ENCODE data around the gene GGT7. TPM values are rescaled to one million over a fixed set of nuclear protein-coding genes. Genes with fewer than 3 reads are reported as not detected.

GGT7 gene
- total and polyA plus RNA-seq, 2 of the 4 experiments (the other 2 are of a cell fraction): 3.4 to 25.9 TPM

GRCh38 chr20:34920055-34920454 lies 47.4 kb upstream of the GGT7 start:
- in situ Hi-C loops (cut with MboI; ENCODE audit: low sequenced_read_pairs): no loop called here
- no peak overlapping the region for H3K56ac ChIP-seq (ENCODE audit: extremely low read depth, insufficient read depth, low read length)
- H3K27me3 ChIP-seq (ENCODE audit: control insufficient read depth, insufficient read depth, low read length): no peaks in the 10 kb centered on the region
- H3K23ac ChIP-seq (ENCODE audit: low read depth, low read length): no peak overlapping the region
- no peak overlapping the region for H3K14ac ChIP-seq (replicated peaks; ENCODE audit: low read depth, low read length)
- peak overlapping the region; percentile 15 for H2AK9ac ChIP-seq (replicated peaks; ENCODE audit: low read depth, low read length, poor library complexity)
- H3K18ac ChIP-seq (ENCODE audit: low read depth, low read length): no peak overlapping the region
- dilution Hi-C loops (cut with HindIII; ENCODE audit: low sequenced_read_pairs, unreplicated experiment): no loop called here
- H2BK20ac ChIP-seq (ENCODE audit: low read depth, low read length): no peak overlapping the region
- peaks cover 23% of the 10 kb centered on the region for H3K36me3 ChIP-seq (ENCODE audit: control insufficient read depth, insufficient read depth, low read length)
- no peak overlapping the region for H4K8ac ChIP-seq (ENCODE audit: low read depth in 2 of 2, low read length in 2 of 2)
- H2BK15ac ChIP-seq (ENCODE audit: low read depth, low read length): no peak overlapping the region
- DNase-seq: no peak
- H4K20me1 ChIP-seq (ENCODE audit: insufficient read depth, low read length): no peaks in the 10 kb centered on the region
- TF ChIP-seq MXI1 (IDR thresholded peaks at IDR 0.05; ENCODE audit: borderline replicate concordance, low read depth, low read length): no peak
- TF ChIP-seq POLR2A (IDR thresholded peaks at IDR 0.05; ENCODE audit: low read depth, low read length): no peak
- no peak for TF ChIP-seq RFX5 (IDR thresholded peaks at IDR 0.05; ENCODE audit: low read depth, low read length)
- TF ChIP-seq FOS (IDR thresholded peaks at IDR 0.05; ENCODE audit: low read depth, low read length): no peak
- no peak for TF ChIP-seq MAFK (IDR thresholded peaks at IDR 0.05; ENCODE audit: low read depth, low read length)
- no peak for TF ChIP-seq RAD21 (IDR thresholded peaks at IDR 0.05; ENCODE audit: low read length)
- no peak for TF ChIP-seq SMC3 (IDR thresholded peaks at IDR 0.05; ENCODE audit: low read depth, low read length)
- TF ChIP-seq NFE2L2 (IDR thresholded peaks at IDR 0.05; ENCODE audit: low read depth, low read length): no peak
- no peak for TF ChIP-seq BHLHE40 (IDR thresholded peaks at IDR 0.05; ENCODE audit: low read depth, low read length)
- TF ChIP-seq CHD1 (IDR thresholded peaks at IDR 0.05; ENCODE audit: low read depth, low read length): no peak
- TF ChIP-seq RCOR1 (IDR thresholded peaks at IDR 0.05; ENCODE audit: insufficient replicate concordance, low read length): no peak
- TF ChIP-seq ELK1 (IDR thresholded peaks at IDR 0.05; ENCODE audit: borderline replicate concordance, low read depth, low read length): no peak
- ChIA-PET POLR2A (ENCODE audit: unreplicated experiment) (no interaction called here), CTCF (no interaction called here)
- H4K91ac ChIP-seq (ENCODE audit: insufficient read depth, low read depth, low read length): no peak overlapping the region
- peaks cover 0 to 19% of the 10 kb centered on the region in 2 experiments; a peak in 2 of 4 replicates for H3K79me1 ChIP-seq (ENCODE audit: low read depth in 1 of 2, low read length in 2 of 2)
- intact Hi-C loops (cut with micrococcal nuclease): no loop called here
- no peak overlapping the region for H3K9ac ChIP-seq (ENCODE audit: low read depth, low read length)
- no peak for ATAC-seq (ENCODE audit: low read depth)
- H3K27ac ChIP-seq (ENCODE audit: insufficient read depth, low read length): no peak overlapping the region
- no peak overlapping the region for H3K4me3 ChIP-seq (ENCODE audit: insufficient read depth, low read depth, low read length)
- H4K5ac ChIP-seq (ENCODE audit: low read depth, low read length): no peak overlapping the region
- BruUV-seq (replicated peaks): no TSS peak
- H3K4ac ChIP-seq (ENCODE audit: low read depth, low read length): no peak overlapping the region
- no peak overlapping the region for H2AK5ac ChIP-seq (ENCODE audit: low read depth, low read length)
- H3K4me1 ChIP-seq (ENCODE audit: control insufficient read depth, insufficient read depth, low read length): peaks cover 10% of the 10 kb centered on the region
- H3K9me1 ChIP-seq (ENCODE audit: insufficient read depth, low read length): peaks cover 22% of the 10 kb centered on the region
- H2BK5ac ChIP-seq (ENCODE audit: low read depth, low read length, poor library complexity, severe bottlenecking): no peak overlapping the region
- no peaks in the 10 kb centered on the region for H3K9me3 ChIP-seq (ENCODE audit: control insufficient read depth, insufficient read depth, low read length)
- no peak overlapping the region for H2BK120ac ChIP-seq (ENCODE audit: low read depth, low read length)
- no peak overlapping the region for H2AFZ ChIP-seq (replicated peaks; ENCODE audit: low read length, poor library complexity)
- H3K4me2 ChIP-seq (ENCODE audit: low read depth, low read length): no peak overlapping the region
